Effector memory CD4-positive, alpha-beta T cell (primary cell): Measurements from ENCODE around the gene CTSF.

Experiments used
- DNase-seq, 3 donors: peaks; one replicate each; pipeline ENCODE4 v3.0.0-alpha.2; 2020
- H3K27ac ChIP-seq: 2 replicates; pipeline ENCODE4 v1.7.0; 2013; ENCODE audit warnings: mild to moderate bottlenecking, low read length, moderate library complexity; ENCODE audit not compliant: insufficient read depth, poor library complexity, severe bottlenecking
- H3K27me3 ChIP-seq: replicated peaks from 2 replicates; pipeline ENCODE4 v1.7.0; 2013; ENCODE audit warnings: mild to moderate bottlenecking, low read length; ENCODE audit not compliant: insufficient read depth, control insufficient read depth, poor library complexity, severe bottlenecking
- H3K36me3 ChIP-seq: 2 replicates; pipeline ENCODE4 v1.7.0; 2013; ENCODE audit warnings: mild to moderate bottlenecking, low read length, moderate library complexity; ENCODE audit not compliant: control insufficient read depth, insufficient read depth
- H3K4me1 ChIP-seq: 2 replicates; pipeline ENCODE4 v1.7.0; 2013; ENCODE audit warnings: low read length, mild to moderate bottlenecking; ENCODE audit not compliant: control insufficient read depth, insufficient read depth, poor library complexity, severe bottlenecking
- H3K4me3 ChIP-seq: 2 replicates; pipeline ENCODE4 v1.7.0; 2013; ENCODE audit warnings: low read length, low read depth, mild to moderate bottlenecking; ENCODE audit not compliant: insufficient read depth, poor library complexity, severe bottlenecking
- H3K9me3 ChIP-seq: 2 replicates; pipeline ENCODE4 v1.7.0; 2013; ENCODE audit warnings: mild to moderate bottlenecking, low read length, moderate library complexity; ENCODE audit not compliant: control insufficient read depth

CTSF gene

DNA sequence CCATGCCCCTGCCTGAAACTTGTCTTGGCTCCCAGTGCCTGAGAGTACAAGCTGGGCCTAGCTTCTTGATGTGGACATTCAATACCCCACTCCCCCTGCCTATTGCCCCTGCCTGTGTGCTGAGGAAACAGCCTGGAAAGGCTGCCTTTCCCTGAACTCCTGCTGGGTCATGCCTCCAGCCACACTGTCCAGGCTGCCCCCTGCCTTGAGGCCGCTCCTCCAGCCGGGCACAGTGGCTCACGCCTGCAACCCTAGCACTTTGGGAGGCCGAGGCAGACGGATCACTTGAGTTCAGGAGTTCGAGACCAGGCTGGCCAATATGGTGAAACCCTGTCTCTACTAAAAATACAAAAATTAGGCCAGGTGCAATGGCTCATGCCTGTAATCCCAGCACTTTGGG, 34.7 kb upstream of the CTSF start:
- H3K36me3 ChIP-seq: peaks cover 22% of the 10 kb centered on the region
- H3K9me3 ChIP-seq: no peaks in the 10 kb centered on the region
- H3K4me1 ChIP-seq: no peaks in the 10 kb centered on the region
- no peak overlapping the region for H3K27ac ChIP-seq
- DNase-seq: no peak
- H3K27me3 ChIP-seq: no peaks in the 10 kb centered on the region
- no peak overlapping the region for H3K4me3 ChIP-seq

DNA sequence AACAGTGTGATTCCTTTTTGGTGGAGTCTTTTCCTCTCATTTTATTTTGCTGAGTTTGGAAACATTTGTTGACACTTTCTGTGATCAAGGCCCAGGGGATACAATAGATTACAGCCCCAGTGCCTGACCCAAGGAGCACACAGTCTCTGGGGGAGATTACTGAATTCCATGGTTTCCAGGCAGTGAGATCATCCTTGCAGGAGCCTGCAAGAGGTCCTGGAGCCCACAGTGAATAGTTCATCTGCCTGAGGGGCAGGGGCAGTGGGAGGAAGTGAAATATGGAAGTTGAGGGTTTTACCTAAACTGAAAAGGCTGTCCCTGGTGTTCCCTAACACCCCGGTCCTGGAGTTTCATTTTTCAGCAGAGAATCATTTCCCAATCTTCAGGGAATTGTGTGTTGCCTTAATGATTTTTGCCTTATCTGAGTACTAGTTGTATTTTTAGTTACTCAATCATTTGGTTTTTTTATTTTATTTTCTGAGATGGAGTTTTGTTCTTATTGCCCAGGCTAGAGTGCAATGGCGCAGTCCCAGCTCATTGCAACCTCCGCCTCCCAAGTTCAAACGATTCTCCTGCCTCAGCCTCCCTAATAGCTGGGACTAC, 32.3 kb upstream of the CTSF start:
- Histone ChIP-seq H3K27ac (no peak overlapping the region), H3K36me3 (peaks cover 20% of the 10 kb centered on the region), H3K27me3 (no peaks in the 10 kb centered on the region)

DNA sequence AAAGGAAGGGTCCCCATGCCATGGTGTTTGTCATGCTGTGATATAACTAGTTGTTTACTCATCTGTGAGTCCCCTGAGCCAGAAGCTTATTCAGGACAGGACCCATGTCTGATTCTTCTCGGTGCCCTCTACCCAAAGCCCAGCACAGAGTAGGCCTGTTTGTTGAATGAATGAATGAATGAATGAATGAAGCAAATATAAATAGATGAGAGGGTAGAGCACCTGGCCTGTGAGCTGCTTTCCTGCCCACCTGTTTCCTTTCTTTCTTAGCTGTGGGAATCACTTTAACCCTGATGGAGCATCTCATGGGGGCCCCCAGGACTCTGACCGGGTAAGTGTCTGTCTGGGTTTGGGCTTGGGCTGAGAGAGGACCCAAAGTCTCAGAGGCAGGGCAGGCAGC, 31.8 kb upstream of the CTSF start:
- H3K27ac ChIP-seq: no peak overlapping the region
- H3K4me3 ChIP-seq: no peak overlapping the region
- peaks cover 16% of the 10 kb centered on the region for H3K36me3 ChIP-seq
- H3K9me3 ChIP-seq: no peaks in the 10 kb centered on the region
- no peaks in the 10 kb centered on the region for H3K27me3 ChIP-seq
- no peaks in the 10 kb centered on the region for H3K4me1 ChIP-seq
- DNase-seq: no peak

More for the DNA sequence above, 32.3 kb upstream of the CTSF start:
- H3K4me1 ChIP-seq: no peaks in the 10 kb centered on the region
- H3K4me3 ChIP-seq: no peak overlapping the region
- no peaks in the 10 kb centered on the region for H3K9me3 ChIP-seq
- no peak for DNase-seq

DNA sequence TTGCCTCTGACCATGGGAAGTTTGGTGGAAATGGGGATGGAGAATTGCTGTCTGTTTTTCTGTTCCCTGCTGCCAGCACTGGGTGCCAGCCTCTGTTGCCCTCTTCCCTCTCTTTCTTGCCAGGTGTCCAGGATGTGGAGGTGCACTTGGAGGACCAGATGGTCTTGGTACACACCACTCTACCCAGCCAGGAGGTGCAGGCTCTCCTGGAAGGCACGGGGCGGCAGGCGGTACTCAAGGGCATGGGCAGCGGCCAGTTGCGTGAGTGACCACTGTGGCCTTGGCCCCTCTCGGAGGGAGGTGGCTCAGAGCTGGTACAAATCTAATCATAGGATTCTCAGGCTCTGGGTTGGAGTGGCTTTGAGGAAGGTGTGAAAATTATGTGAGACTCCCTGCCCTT, 30.6 kb upstream of the CTSF start:
- Histone ChIP-seq H3K4me3 (no peak overlapping the region), H3K27me3 (no peaks in the 10 kb centered on the region), H3K27ac (no peak overlapping the region), H3K4me1 (no peaks in the 10 kb centered on the region), H3K36me3 (peaks cover 16% of the 10 kb centered on the region), H3K9me3 (no peaks in the 10 kb centered on the region)
- DNase-seq: no peak

DNA sequence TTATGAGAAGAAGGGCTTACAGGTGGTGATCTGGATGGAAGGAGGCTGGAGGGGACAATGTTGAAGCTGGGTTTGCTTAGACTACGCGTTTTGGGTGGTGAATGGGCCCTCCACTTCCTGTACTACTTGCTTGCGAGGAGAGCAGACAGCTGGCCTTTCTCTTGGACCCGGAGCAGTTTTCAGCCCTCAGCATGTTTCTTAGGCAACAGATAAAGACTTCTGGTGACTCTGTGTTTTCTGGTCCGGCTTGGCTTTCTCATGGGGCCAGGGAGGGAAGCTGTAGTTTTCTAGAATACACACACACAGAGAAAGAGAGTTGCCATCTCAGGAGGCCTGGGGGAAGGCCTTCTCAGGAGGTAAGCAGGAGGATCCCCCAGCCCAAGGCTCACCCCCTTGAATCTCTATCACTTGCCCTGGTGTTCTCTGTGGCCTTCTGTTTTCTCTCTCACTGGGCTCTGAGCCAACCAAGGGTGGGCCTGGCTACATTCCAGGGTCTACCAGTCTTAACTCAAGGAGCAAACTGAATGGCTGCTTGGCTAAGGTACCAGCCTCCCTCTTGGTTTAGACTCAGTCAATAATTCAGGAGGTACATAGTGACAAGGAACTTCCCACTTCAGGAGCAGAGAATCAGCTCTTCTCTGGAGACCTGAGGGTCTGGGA, 27.0 kb upstream of the CTSF start:
- Histone ChIP-seq H3K27me3 (no peaks in the 10 kb centered on the region), H3K27ac (no peak overlapping the region), H3K36me3 (peaks cover 13% of the 10 kb centered on the region), H3K4me3 (no peak overlapping the region), H3K4me1 (peaks cover 11% of the 10 kb centered on the region), H3K9me3 (no peaks in the 10 kb centered on the region)
- no peak for DNase-seq

DNA sequence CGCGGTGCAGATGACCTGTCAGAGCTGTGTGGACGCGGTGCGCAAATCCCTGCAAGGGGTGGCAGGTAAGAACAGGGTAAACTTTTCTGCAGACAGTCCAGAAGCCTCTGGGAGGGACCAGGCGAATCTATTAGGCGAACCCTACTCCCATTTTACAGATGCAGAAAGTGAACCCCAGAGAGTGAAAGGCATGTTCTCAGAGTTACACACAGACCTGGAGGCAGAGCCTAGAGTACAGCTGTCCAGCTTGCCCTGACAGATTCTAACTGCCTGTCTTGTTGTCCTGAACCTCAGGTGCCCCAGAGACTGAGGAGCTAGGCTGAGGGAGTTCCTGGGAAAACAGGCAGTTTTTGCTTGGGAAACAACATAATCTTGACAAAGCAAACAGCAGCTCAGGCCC, 25.2 kb upstream of the CTSF start:
- Histone ChIP-seq H3K4me1 (peaks cover 11% of the 10 kb centered on the region), H3K4me3 (peak overlapping the region; percentile 65), H3K27ac (no peak overlapping the region), H3K9me3 (no peaks in the 10 kb centered on the region), H3K27me3 (no peaks in the 10 kb centered on the region), H3K36me3 (no peaks in the 10 kb centered on the region)
- no peak for DNase-seq

DNA sequence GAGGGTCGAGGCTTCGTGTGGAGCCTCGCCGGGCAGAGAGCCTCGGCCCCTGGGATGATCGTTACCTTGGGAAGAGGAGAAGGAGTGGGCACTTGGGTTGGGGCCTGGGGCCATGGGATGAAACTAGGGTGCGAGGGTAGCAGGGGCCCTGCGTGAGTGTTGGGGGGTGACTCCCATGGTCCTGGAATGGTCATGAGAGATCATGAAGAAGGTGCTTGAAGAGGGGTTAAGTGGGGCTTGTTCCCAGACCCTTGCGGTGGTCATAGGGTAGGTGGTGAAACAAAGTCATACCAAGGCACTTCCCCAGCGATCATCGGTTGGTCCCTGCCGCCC, 24.9 kb upstream of the CTSF start:
- H3K27me3 ChIP-seq: no peaks in the 10 kb centered on the region
- peak overlapping the region; percentile 65 for H3K4me3 ChIP-seq
- H3K36me3 ChIP-seq: no peaks in the 10 kb centered on the region
- H3K27ac ChIP-seq: peak overlapping the region; percentile 81
- no peaks in the 10 kb centered on the region for H3K9me3 ChIP-seq
- DNase-seq: no peak
- peaks cover 11% of the 10 kb centered on the region for H3K4me1 ChIP-seq

DNA sequence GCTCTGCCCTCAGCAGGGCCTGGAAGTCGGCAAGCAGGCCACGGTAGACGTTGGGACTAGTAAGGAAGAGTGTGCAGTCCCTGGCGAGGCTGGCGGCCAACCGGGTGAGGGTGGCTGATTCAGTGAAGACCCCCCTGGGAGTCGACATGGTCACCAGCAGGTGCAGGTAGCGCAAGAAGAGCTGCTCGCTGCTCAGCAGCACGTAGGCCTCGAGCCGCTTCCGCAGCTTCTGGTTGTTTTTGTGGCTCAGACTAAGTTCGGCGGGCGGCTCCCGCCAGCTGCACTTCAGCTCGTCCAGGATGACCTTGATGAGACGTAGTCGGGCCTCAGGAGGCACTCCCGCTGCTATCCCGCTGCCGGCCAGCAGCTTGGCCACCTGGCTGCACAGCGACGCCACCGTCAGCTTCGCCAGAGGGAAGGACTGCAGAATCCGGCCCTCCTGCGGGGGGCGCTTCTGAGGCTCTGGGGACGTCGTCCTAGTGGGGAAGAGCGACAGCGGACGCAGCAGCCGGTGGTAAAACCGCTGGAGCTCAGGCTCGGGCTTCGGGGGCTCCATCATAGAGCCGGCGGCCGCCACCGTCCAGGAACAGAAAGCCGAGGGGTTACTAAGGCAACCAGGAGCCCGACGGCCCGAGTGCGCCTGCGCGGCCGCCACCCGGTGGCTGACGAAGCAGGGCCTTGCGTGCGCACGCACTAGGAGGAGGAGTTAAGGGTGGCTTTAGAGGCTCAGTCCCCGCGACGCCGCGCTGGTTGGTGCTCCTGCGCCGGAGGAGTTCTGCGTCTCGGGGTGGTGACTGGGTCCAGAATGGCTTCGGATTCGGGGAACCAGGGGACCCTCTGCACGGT, 24.3 kb upstream of the CTSF start, which contains the start of the genes CCDC87 and CCS:
CCDC87 (minus strand) TSS at position 607 of the 846 bp plus-strand sequence; CDS start at position 559, 48 bp downstream.
CCS (plus strand) TSS at position 729 of the 846 bp plus-strand sequence; CDS start at position 806, 77 bp downstream.
- Histone ChIP-seq H3K27me3 (no peaks in the 10 kb centered on the region), H3K4me1 (peaks cover 11% of the 10 kb centered on the region), H3K36me3 (no peaks in the 10 kb centered on the region), H3K27ac (peak within 1 kb of the TSS; percentile 81), H3K4me3 (peak within 1 kb of the TSS; percentile 65), H3K9me3 (no peaks in the 10 kb centered on the region)
- DNase-seq: peak; percentile 97 to 99 (median 99)

DNA sequence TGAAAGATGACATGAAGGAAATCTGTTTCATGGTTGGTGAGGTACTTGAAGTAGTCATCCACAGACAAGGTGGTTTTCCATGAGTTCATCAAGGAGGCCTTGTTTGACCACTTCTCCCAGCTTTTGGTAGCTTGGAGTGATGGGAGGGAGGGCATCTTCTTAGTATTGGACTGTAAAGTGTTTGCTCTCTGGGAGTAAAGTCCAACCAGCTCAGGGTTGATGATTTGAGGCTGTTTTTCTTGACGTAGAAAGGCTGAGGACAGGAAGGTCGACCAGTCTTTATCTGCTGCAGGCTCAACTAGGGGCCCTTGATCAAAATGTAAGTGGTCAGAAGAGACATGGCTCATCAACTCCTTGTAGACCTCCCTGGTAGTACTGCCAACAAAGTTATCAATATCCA, 22.8 kb upstream of the CTSF start:
- peaks cover 11% of the 10 kb centered on the region for H3K4me1 ChIP-seq
- H3K27me3 ChIP-seq: no peaks in the 10 kb centered on the region
- no peak overlapping the region for H3K27ac ChIP-seq

More for the DNA sequence above, 22.8 kb upstream of the CTSF start:
- Histone ChIP-seq H3K36me3 (no peaks in the 10 kb centered on the region), H3K4me3 (no peak overlapping the region), H3K9me3 (no peaks in the 10 kb centered on the region)
- no peak for DNase-seq
